GM19395 (cell line): ENCODE results near the gene PTPRN2.
"Not testable (repeated sequence)": the region's sequence is repeated elsewhere in the genome, so short reads cannot be mapped to it uniquely, and the experiment has no call there.

ENCODE experiments used
- ATAC-seq: cut with Tn5 transposase; IDR thresholded peaks from one replicate; pipeline ENCODE4 v1.9.1; 2021; ENCODE audit warnings: mild to moderate bottlenecking, moderate library complexity; ENCODE audit not compliant: unreplicated experiment

Gene PTPRN2

DNA sequence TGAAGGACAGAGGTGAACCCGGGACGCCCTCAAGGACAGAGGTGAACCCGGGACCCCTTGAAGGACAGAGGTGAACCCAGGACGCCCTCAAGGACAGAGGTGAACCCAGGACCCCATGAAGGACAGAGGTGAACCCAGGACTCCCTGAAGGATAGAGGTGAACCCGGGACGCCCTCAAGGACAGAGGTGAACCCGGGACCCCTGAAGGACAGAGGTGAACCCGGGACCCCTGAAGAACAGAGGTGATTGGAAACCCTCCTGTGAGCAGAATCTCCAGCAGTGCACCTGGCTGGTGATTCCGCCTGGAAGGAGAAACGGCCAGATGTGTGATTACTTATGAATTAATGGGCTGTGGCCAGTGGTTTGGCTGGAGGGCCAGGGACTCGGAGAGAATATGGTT, 272.3 kb downstream of the PTPRN2 start:
- no peak for ATAC-seq

DNA sequence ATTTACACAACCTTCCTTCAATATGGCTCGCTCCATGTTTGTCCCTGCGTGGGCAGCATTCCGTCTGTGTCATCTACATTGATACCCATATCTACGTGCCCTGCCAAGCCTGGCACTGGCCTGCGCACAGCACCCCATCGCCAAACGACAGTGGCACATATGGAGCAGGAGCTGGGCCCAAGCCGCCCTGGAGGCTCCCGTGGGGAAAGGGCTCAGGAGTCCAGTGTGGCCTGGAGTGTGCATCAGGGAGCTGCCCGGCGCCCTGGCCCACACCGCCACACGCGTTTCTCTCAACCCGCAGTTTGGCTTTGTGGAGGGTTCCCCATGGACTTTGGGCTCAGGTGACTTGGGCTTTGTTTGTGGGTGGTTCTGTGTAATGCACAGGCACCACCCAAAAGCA, 273.2 kb downstream of the PTPRN2 start:
- ATAC-seq: no peak

- ATAC-seq: no peak
These were observed 273.7 kb downstream of the PTPRN2 start for GRCh38 chr7:158313931-158314330.

DNA sequence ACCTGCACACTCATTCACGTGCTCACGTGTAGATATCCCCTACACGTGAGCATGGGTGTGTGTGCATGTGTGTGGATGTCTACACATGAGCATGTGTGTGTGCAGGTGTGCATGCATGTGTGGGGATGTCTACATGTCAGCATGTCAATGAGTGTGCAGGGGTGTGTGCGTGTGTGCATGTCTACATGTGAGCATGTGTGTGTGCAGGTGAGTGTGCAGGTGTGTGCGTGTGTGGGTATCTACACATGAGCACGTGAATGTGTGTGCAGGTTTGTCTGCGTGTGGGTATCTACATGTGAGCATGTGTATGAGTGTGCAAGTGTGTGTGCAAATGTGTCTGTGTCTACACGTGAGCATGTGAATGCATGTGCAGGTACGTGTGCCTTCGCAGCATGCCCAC, 274.8 kb downstream of the PTPRN2 start:
- no peak for ATAC-seq

GRCh38 chr7:158311791-158312190, 275.8 kb downstream of the PTPRN2 start:
- ATAC-seq: no peak

- no peak for ATAC-seq
These were observed 276.5 kb downstream of the PTPRN2 start for GRCh38 chr7:158310924-158311666.

DNA sequence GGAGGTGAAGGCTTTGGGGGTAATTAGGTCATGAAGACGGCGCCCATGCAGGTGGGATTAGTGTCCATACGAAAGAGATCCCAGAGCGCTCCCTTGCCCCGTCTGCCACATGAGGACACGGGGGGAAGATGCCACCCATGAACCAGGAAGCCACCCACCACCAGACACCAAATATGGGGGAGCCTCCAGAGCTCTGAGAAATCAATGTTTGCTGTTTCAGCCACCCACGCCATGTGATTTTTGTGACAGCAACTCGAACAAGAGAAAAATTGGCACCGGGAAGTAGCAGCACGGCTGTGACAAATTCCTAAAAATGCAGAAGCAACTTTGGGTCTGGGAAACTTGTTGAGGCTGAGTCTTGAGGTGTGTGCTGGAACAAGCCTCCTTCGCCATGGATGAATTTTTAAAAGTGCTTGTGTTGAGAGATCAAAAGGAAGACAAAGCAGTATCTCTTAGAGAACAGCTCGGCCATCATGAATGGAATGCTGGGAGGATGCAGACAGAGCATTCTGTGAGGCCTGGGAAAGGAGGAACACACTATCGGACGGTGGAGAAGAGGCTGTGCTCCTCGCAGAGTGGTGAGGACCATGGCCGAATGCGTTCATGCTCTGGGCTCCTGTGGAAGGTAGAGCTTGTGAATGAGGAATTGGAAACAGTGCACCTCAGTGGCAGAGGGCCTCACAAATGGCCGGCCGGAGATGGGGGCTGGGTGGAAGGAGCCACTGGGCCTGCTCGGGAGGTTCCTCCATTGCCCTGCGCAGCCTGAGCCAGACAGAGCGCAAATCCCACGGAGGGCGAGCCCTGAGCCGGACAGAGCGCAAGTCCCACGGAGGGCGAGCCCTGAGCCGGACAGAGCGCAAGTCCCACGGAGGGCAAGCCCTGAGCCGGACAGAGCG, 277.5 kb downstream of the PTPRN2 start:
- no peak for ATAC-seq

DNA sequence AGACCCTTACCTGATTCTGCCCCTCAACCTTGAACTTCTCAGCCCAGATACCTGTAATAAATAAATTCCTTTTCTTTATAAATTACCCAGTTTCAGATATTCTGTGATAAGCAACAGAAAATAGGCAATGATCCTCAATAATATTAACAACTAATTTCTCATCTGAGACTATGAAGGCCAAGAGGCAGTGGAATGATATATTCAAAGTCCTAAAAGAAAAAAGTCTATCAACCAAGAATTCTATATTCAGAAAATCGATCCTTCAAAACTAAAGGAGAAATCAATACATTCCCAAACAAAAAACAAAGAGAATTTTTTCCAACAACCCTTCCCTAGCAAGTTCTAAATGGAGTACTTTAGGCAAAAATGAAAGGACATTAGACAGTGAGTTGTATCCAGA, 279.6 kb downstream of the PTPRN2 start:
- ATAC-seq: no peak

GRCh38 chr7:158304072-158304471, 283.6 kb downstream of the PTPRN2 start:
- ATAC-seq: not testable (repeated sequence)

GRCh38 chr7:158303121-158303520, 284.5 kb downstream of the PTPRN2 start:
- no peak for ATAC-seq

DNA sequence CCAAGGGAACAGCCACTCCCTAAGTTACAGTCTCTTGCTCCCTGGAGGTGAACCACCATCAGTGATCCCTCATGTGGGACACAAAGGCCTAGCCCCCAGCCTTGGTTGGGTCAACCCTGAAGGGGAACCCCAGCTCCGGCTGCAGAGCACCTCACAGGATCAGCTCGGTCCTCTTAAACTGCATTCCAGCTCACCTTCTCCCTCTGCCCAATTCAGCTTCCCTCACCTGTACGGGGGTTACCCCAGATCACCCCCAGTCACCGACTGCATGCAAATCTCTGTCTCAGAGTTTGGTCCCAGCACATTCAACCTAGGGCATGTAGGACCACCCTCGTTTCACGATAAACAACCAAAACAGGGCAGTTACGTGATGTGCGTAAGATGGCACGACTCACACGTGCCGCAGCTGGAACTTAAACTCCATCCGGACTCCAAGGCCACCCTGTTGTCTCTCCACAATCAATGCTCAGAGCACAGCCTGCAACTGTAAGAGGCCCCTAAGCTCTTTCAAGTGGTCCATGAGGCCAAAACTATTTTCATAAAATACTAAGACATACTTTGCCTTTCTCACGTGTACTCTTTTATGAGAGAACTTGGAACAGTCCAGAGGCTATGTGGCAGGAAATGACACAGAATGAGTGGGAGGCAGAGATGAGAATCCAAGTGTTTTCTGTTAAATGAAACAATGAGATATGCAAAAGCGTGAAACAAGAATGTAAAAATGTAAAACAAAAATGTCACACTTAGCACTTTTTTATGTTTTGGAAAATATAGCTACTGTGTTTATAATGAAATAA, 285.2 kb downstream of the PTPRN2 start:
- no peak for ATAC-seq

GRCh38 chr7:158301207-158301606, 286.4 kb downstream of the PTPRN2 start:
- ATAC-seq: no peak

GRCh38 chr7:158300427-158300826, 287.2 kb downstream of the PTPRN2 start:
- ATAC-seq: no peak

GRCh38 chr7:158299607-158300006, 288.0 kb downstream of the PTPRN2 start:
- no peak for ATAC-seq

- no peak for ATAC-seq
These were observed 290.9 kb downstream of the PTPRN2 start for GRCh38 chr7:158296798-158297104.

- no peak for ATAC-seq
These were observed 291.4 kb downstream of the PTPRN2 start for GRCh38 chr7:158295966-158296797.

GRCh38 chr7:158294468-158295215, 293.0 kb downstream of the PTPRN2 start:
- ATAC-seq: not testable (repeated sequence)

DNA sequence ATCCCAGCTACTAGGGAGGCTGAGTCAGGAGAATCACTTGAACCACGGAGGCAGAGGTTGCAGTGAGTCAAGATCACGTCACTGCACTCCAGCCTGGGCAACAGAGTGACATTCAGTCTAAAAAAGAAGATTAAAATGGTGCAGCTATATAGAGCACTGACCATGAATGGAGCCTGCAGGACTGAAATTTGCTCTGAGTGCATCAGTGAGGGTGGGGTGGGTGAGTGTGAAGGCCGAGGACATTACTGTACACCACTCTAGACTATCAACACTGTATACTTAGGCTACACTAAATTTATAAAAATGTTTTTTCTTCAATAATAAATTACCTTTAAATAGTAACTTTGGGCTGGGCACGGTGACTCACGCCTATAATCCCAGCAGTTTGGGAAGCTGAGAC, 294.7 kb downstream of the PTPRN2 start:
- ATAC-seq: no peak

GRCh38 chr7:158291998-158292397, 295.6 kb downstream of the PTPRN2 start:
- ATAC-seq: no peak
